HG03457 (cell line): ENCODE data around the gene SETX.
"Not testable (repeated sequence)": the region's sequence is repeated elsewhere in the genome, so short reads cannot be mapped to it uniquely, and the experiment has no call there.

Experiments
- ATAC-seq: cut with Tn5 transposase; IDR thresholded peaks from one replicate; pipeline ENCODE4 v1.9.1; 2021; ENCODE audit warnings: moderate number of reproducible peaks; ENCODE audit not compliant: unreplicated experiment

The SETX gene

DNA sequence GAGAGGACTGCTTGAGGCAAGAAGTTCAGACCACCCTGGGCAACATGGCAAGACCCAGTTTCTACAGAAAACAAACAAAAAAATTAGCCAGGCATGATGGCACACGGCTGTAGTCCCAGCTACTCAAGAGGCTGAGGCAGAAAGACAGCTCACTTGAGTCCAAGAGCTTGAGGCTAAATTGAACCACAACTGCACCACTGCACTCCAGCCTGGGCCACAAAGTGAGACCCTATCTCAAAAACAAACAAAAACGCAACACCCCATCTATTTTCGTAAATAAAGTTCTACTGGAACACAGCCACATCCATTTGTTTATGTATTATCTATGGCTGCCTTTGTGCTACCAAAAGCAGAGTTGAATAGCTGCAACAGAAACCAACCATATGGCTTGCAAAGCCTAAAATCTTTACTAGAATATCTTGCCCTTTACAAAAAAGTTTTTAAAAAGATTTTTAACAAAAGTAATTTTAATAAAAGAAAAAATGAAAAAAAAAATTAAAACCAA lies 67.5 kb downstream of the SETX start:
- no peak for ATAC-seq

DNA sequence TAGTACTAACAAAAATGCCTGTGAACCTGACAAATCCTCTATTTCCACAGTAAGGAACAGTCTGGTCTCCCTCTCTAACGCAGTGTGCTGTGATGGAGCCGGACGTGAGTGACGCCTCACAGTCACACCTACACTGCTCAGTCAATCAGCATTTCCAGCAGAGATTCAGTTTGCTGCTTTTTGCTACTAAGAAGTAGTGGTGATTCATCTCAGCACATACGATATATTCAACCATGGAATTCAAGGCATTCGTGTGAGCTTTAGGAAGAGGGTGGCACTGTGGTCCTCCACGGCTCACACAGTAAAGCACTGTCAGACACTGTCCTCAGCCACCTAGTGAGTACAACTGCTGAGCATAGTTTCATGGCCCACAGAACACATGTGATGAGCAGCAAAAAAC lies 70.9 kb downstream of the SETX start:
- no peak for ATAC-seq

DNA sequence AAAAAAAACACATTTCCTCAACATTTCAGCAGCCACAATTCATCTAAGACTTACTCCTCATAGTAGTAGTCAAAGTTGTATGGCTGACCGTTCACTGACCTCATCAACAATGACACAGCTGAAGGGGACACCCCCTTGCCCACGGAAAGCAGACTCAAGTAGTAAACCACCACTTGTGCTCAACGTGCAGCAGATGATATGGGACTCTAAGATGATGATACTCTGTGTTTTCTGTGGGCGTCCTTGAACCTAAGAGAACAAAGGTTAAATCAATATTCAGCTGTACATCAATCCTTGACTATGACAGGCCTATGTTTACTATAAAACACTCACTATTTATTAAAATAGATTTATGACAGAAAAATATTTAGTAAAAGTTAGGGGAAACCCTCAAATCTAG lies 71.6 kb downstream of the SETX start:
- no peak for ATAC-seq

DNA sequence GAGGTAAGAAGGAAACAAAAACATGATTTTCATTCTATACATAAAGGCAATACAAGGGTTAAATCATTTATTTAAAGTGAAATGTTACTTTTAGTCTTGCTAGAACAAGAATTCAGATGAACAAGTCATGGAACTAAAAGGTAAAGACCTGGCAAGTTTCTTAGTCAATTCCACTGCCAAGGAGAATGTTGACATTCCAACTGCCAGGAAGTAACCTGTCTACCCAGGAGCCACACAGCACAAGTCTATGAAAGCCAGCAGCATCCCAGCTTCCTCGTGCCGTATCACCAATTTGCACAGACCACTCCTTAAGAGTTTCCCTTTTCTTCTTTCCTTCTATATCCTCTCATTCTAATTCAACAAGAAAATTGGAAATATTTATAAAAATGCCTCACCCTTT lies 79.9 kb downstream of the SETX start:
- no peak for ATAC-seq

DNA sequence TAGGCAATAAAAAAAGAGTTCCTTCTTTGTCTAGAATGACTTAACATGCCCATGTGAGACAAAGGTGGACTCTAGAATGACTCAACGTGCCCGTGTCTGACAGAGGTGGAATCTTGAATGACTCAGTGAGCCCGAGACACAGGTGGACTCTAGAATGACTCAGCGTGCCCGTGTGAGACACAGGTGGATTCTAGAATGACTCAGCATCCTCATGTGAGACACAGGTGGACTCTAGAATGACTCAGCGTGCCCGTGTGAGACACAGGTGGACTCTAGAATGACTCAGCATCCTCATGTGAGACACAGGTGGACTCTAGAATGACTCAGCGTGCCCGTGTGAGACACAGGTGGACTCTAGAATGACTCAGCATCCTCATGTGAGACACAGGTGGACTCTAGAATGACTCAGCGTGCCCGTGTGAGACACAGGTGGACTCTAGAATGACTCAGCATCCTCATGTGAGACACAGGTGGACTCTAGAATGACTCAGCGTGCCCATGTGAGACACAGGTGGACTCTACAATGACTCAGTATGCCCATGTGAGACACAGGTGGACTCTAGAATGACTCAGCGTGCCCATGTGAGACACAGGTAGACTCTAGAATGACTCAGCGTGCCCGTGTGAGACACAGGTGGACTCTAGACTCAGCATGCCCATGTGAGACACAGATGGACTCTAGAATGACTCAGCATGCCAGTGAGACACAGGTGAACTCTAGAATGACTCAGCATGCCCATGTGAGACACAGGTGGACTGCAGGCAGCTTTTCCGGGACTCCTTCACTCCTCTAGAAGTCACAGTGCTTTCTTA lies 84.9 kb downstream of the SETX start:
- not testable (repeated sequence) for ATAC-seq

DNA sequence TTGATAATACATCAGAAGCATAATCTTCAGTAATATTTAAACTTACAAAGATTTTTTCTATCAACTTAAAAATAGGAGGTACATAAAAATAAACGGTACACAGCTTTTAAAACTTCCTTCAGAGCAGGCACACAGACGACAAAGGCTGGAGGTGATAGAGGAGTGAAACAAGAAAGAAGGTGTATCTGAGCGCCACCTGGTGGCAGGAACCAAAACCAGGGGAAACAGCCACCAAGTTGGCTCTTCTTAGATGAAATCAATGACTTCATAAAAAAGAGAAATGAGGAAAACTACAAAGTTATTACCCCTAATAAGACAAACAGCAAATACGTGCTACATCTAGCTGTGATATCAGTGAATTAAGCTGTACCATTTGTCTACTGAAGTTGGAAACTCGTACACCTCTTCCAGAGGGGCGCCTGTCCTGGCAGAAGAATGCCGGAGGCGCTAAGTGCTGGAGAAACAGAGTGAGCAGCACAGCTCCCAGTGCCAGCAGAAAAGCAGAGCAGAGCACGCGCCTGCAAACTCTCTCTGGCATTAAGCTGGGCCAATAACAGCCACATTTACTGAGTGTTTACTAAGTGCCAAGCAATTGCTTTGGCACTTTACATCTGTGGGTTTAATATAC lies 85.9 kb downstream of the SETX start:
- no peak for ATAC-seq

DNA sequence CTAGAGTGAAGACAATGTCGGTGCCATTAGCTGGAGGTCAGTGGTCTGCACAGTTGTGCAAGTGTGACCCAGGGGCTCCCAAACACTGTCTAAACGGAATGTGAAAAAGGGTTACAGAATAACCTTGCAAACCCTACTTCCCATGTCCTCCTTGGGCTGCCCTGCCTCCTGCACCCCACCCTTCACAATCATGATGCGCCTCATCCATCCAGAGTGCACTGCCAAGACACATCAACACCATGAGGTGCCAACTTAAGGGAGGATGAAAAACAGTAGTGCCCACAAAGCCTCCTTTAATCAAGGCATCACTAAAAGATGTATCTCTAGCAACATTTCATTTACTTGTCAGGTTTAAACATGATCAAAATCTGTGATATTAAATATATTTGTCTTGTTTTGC lies 87.1 kb downstream of the SETX start:
- no peak for ATAC-seq

DNA sequence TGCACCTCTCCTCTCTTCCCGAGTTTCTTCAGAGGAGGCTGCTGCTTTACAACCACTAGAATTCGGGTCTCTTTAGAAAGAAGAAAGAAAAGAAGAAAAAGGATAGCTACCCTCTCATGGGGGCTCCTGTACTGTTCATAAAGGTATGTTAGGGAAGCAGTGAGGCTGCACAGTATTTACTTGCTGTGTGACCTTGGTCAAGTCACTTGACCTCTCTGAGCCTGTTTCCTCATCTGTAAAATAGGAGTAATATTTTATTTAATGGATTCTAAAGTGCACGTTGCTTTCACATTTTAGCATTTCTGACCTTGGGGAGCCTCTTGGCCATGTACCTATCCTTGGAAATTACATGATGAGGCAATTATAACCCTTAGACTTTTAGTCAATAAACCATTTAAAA lies 88.8 kb downstream of the SETX start:
- ATAC-seq, result no peak

DNA sequence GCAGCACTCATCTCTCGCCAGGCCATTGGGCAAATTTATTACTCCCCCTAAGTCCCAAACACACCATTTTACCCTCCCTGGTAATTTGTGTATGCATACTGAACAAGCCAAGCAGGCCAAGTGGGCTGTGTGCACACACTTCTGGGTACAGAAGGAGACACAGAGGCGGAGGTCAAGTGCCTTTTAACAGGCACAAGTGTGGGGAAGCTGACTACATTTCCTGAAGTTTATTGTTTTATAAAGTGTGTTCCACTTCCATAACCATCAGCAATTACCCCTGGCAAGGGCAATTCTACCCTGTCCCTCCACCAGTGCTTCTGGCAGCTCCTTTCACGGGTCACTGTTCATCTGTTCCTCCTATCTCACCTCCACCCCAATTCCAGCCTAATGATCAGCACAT lies 93.9 kb downstream of the SETX start:
- ATAC-seq, result no peak

DNA sequence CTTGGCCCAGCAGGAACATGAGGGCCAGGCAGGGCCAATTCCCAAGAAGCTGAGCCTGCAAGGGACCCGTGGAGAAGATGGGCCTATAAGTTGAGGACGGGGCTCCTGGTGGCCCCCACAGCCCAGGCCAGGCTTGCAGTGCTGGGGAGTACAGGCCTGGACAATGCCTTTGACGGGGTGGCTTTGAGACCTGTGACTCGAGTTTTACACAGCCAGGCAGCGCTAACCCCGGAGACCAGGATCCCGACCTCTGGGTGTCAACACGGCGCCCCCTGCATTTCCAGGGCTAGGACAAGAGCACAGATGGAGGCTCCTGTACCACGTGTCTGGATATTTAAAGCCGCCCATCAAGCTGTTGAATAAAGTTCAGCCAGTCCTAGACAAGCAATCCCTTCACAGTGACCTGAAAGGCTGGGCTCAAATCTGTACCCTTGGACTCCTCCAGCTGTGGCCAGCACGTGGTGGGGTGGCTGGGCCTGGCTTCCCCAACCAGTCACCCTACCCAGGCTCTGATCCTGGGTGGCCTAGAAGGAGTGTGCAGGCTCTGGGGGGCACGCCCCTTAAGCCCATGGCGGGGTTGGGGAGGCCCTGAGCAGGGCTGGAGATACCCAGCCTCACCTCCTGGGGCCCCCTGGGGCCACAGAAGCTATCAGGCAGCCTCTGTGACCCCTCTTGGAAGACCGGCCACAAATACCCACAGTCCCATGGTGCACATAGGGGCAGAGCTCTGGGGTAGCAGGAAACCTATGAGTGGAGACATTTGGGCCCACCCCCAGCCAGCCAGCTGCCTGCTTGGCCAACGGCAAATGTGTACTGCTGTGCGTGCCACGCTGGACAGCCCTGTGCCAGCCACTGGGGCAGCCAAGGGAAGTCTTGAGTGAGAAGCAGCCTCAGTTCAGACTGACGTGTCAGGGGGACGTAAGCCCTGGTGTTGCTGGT lies 104.2 kb downstream of the SETX start:
- ATAC-seq, result no peak

DNA sequence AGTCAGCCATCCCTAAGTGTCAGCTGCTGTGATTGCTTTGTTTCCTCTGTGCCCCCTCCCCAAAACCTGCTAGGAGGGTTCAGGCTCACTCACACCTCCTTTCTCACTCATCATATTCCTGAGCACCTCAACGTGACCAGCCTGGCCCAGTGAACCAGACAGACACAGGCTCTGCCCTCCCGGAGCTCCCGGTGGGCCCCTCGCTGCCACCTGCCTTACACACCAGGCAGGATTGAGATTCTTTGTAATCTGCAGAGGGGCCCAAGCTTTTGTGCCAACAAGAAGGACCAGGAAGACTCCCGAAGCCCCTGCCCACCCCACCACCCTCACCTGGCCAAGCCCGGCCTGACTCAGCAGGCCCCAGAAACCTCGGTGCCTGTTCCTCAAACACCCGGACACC lies 105.1 kb downstream of the SETX start:
- ATAC-seq, result no peak

DNA sequence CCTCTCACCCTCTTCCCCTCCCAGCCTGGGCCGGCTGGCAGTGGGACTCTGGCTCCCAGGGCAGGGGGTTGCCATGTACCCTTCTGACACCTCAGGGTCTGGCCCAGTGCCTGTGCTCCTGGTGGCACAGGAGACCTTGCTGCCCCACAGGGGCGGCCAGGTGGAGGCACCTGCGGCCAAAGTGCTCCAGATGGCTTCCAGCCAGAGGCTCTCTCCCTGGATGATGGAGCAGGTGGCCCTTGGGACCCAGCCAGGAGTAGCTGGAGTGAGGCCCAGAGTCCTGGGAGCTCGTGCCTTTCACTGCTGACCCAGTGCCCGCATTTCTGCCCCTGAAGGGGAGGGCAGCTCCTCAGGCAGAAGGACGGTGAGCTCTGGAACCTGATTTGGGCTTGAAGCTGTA lies 105.7 kb downstream of the SETX start:
- no peak for ATAC-seq

DNA sequence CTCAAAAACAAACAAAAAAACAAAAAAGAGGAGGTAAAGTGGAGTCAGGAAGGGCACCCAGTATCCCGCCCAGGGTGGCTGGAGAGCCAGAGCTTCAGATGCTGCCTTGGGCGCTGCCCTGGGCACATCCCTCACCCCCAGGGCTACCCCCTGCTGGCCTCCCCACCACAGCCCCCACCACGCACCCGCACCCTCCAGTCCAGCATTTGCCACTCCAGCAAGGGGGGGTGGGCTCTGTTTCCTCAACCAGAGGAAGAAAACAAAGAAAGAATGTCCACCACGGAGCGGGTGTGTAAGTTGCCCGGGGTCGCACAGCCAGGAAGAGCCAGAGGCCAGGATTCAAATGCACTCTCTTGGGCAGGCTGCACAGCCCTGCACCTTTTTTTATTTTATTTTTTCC lies 106.8 kb downstream of the SETX start:
- no peak for ATAC-seq

DNA sequence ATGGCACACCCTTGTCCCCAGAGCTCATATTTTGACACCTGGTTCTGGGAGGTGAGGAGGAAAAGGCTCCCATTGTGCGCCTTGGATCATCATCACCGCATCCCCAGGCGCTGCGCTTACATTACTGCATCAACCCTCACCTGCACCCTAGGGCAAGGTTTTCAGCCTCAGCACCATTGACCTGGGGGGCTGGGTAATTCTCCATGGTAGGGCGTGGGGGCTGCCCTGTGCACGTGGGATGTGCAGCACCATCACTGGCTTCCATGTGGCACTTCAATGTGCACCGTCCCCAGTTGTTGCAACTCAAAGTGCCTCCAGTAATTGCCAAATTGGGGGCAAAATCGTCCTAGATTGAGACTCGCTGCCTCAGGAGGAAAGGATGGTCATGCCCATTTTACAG lies 109.3 kb downstream of the SETX start:
- ATAC-seq, result no peak

DNA sequence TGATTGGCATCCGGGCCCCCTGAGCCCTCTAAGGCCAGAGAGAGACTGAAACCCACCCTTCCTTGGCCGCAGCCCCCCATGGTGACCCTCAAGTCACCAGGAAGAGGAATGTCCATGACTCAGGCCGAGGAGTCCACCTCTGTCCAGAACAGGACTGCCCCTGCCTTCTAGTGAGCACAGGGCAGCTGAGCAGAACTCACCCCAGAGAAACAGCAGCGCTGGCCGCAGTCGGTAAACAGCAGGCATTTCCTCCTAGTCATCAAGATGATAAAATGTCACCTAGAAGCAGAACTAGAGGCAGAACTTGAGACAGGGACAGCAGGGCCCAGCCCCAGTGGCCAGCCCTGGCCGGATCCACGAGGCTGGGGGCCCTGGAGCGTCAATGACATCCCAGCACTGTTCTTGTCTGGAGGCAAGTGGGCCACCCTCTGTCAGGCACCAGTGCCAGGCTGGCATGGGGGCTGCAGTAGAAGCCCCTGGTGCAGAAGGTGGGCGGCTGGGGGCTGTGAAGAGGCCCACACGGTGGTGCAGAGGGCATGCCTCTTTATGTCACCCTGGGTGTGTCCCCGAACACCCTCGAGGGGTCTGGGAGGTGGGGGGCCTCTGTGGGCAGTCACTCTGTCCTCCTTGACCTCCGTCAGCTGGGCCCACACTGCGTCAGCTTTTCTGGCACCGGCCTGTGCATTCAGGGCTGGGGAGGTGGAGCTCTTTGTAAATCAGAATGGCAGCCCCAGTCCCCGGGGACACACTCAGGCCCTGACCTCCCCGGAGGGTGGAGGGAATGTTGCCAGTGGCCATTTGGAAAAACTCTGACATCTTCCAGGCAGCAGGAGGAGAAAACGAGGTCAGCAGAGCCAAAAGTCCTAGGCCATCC lies 110.0 kb downstream of the SETX start:
- ATAC-seq, result no peak

DNA sequence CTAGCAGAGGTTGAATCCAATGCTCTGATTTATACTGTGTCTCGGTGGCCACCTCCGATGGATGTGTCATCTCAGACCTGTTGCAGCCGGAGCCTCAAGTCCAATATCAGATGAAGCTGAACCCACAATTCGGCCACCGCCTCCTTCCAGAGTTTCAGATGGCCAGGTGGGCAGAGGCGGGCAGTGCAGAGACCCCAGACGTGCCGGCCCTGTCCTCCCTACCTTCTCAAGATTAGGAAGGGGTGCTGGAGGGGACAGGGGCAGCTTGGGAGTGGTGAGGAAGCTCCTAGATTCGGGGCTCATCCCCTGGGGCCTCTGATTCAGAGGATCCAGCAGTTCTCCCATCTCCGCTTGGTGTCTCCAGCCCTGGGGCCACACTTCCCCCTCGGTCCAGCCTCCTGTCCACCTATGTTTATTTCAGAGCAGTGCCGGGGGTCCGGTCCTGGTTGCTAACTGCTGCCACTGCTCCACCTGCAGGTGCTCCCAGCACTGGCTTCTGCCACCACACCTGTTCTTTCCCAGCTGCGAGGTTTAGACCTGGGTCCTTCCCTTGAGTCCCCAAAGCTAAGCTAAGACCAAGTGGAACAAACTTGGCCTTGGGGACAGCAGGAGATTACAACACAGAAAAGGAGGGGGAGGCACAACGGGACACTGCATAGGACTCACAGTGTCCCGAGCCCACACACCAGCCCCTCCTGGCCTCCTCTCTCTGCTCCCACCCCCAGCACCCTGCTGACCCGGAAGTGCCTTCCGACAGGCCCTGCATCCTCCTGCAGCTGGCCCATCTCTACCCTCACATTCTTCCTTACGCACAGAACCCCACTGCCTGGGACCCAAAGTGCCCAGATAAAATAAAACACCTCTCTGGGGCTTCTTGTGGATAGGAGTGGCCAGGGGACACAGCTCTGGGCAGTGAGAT lies 111.4 kb downstream of the SETX start:
- no peak for ATAC-seq

DNA sequence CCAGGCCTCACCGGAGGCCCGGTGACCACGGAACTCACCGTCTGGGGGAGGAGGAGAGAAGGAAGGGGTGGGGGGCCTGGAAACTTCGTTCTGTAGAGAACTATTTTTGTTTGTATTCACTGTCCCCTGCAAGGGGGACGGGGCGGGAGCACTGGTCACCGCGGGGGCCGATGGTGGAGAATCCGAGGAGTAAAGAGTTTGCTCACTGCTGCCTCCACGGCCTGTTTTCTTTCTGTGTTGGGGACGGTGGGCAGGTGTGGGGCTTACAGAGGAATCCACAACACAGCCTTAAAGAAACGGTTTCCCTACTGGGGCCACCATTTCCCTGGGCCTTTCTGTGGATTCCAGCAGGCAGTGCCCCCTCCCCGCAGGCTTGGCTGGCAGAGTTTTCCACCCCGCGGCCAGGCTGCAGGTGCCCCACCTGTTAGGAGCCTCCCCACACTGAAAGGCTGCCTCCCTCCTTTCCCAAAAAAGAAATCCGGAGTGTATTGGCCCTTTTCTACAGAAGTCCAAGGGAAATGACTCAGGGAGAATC lies 112.1 kb downstream of the SETX start:
- no peak for ATAC-seq

DNA sequence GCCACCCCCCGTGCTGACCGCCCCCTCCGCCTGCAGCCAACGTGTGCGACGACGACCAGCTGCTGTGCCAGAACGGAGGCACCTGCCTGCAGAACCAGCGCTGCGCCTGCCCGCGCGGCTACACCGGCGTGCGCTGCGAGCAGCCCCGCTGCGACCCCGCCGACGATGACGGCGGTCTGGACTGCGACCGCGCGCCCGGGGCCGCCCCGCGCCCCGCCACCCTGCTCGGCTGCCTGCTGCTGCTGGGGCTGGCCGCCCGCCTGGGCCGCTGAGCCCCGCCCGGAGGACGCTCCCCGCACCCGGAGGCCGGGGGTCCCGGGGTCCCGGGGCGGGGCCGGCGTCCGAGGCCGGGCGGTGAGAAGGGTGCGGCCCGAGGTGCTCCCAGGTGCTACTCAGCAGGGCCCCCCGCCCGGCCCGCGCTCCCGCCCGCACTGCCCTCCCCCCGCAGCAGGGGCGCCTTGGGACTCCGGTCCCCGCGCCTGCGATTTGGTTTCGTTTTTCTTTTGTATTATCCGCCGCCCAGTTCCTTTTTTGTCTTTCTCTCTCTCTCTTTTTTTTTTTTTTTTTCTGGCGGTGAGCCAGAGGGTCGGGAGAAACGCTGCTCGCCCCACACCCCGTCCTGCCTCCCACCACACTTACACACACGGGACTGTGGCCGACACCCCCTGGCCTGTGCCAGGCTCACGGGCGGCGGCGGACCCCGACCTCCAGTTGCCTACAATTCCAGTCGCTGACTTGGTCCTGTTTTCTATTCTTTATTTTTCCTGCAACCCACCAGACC lies 112.8 kb downstream of the SETX start:
- ATAC-seq, result no peak

DNA sequence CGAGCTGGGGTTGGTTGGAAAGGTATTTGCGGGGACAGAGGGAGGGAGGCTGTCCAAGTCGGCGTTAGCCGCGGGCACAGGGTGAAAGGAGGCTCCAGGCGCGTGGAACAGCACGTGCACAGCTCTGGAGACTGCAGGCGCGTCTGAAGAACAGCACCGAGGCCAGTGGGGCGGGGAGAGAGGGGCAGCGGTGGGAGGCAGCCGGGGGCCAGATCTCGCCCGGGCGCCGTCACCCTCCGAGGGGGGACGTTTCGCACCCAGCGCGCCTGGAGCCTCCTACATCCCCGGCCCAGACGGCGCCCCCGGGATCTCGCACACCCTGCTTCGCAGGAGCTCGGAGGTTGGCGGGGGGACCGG lies 113.3 kb downstream of the SETX start:
- no peak for ATAC-seq
